ENCODE data around the gene CCDC116. TPM values are rescaled to one million over a fixed set of nuclear protein-coding genes. Genes with fewer than 3 reads are reported as not detected.

Gene CCDC116
- total RNA-seq, 2 donors from 2014 or later: 0.46 to 0.84 TPM

DNA sequence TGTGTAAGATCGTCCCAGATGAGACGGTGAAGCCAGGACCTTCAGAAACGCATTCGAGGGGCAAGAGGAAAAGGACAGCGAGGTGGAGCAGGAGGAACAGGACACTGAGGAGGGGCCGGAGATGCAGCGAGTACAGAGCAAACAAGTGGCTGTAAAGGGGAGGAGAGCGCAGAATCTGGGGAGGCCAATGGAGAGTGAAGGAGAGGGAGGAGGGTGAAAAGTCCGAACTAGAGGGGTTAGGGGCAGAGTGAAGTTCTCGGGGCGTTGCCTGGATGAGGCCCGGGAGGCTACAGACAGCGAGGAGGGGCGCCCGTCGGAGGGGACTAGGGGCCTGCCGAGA lies 24.4 kb downstream of the CCDC116 start:
- Mint-ChIP-seq H3K27ac (peak overlapping the region; percentile 39), H3K36me3 (ENCODE audit: low read depth) (peaks cover 3% of the 10 kb centered on the region), H3K9me3 (no peaks in the 10 kb centered on the region), H3K4me1 (peaks cover 6% of the 10 kb centered on the region), H3K4me3 (peak overlapping the region; percentile 65), H3K27me3 (ENCODE audit: insufficient read depth) (peaks cover 20% of the 10 kb centered on the region)
- Histone ChIP-seq H3K9me3 (ENCODE audit: control insufficient read depth, low read length) (no peaks in the 10 kb centered on the region), H3K4me1 (ENCODE audit: control insufficient read depth, insufficient read depth, low read length) (peaks cover 9% of the 10 kb centered on the region), H3K27me3 (ENCODE audit: control insufficient read depth, insufficient read depth, low read length, poor library complexity, severe bottlenecking) (peaks cover 10% of the 10 kb centered on the region), H3K27ac (ENCODE audit: low read depth, low read length) (peak overlapping the region; percentile 74), H3K36me3 (ENCODE audit: control insufficient read depth, insufficient read depth, low read length) (peaks cover 15% of the 10 kb centered on the region), H3K9ac (ENCODE audit: extremely low read depth, low read length, poor library complexity, severe bottlenecking) (no peak overlapping the region), H3K4me3 (ENCODE audit: low read length) (peak overlapping the region; percentile 76)
- TF ChIP-seq, protein P1, sequence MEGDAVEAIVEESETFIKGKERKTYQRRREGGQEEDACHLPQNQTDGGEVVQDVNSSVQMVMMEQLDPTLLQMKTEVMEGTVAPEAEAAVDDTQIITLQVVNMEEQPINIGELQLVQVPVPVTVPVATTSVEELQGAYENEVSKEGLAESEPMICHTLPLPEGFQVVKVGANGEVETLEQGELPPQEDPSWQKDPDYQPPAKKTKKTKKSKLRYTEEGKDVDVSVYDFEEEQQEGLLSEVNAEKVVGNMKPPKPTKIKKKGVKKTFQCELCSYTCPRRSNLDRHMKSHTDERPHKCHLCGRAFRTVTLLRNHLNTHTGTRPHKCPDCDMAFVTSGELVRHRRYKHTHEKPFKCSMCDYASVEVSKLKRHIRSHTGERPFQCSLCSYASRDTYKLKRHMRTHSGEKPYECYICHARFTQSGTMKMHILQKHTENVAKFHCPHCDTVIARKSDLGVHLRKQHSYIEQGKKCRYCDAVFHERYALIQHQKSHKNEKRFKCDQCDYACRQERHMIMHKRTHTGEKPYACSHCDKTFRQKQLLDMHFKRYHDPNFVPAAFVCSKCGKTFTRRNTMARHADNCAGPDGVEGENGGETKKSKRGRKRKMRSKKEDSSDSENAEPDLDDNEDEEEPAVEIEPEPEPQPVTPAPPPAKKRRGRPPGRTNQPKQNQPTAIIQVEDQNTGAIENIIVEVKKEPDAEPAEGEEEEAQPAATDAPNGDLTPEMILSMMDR (conservative IDR thresholded peaks at IDR 0.05): no peak
- WGBS, 2 experiments (ENCODE audit: insufficient coverage in 1 of 2, insufficient read length in 1 of 2): 52 to 59% methylated on average over 12 to 17 of the region's 17 CpGs
- DNase-seq: no peak

DNA sequence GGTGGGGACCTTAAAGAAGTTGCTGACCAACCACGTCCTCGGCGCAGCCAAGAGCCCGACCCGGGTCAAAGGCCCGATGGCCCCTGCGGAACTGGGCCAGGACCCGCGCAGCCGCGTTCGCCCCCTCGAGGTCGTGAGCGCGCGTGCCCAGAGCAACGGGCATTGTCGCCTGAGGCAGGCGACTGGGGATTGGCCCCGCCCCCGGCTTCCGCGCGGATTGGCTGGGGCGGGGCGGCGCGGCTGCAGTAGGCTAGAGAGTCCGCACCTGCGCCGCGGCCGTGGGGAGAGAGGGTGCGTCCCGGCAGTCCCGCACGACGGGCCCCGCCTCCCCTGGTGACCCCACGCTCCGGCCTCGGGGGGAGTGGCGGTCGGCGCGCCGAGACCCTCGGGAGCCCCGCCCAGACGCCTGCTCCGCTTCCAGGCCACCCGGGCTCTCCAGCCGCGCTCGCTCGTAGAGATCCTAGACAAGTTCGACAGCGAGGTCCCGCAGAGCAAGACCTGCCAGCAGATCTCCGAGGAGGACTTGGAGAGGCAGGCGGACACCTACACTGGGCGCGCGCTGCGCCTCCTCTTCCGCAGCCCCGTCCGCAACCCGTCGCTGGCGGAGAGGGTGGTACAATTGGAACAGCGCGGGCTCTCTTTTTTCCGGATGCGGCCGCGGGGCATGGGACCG lies 24.9 kb downstream of the CCDC116 start:
- peak overlapping the region; percentile 11 for H3K9ac ChIP-seq (ENCODE audit: extremely low read depth, low read length, poor library complexity, severe bottlenecking)
- Mint-ChIP-seq H3K4me1 (peaks cover 6% of the 10 kb centered on the region), H3K4me3 (peak overlapping the region; percentile 65), H3K9me3 (no peaks in the 10 kb centered on the region), H3K36me3 (ENCODE audit: low read depth) (peaks cover 3% of the 10 kb centered on the region), H3K27ac (no peak overlapping the region), H3K27me3 (ENCODE audit: insufficient read depth) (peaks cover 25% of the 10 kb centered on the region)
- peaks cover 13% of the 10 kb centered on the region for H3K27me3 ChIP-seq (ENCODE audit: control insufficient read depth, insufficient read depth, low read length, poor library complexity, severe bottlenecking)
- H3K4me3 ChIP-seq (ENCODE audit: low read length): peak overlapping the region; percentile 76
- H3K36me3 ChIP-seq (ENCODE audit: control insufficient read depth, insufficient read depth, low read length): peaks cover 15% of the 10 kb centered on the region
- peaks cover 9% of the 10 kb centered on the region for H3K4me1 ChIP-seq (ENCODE audit: control insufficient read depth, insufficient read depth, low read length)
- DNase-seq: peak; percentile 91
- H3K27ac ChIP-seq (ENCODE audit: low read depth, low read length): peak overlapping the region; percentile 84
- TF ChIP-seq, protein P1 (conservative IDR thresholded peaks at IDR 0.05): peak; percentile 45
- WGBS, 2 experiments (ENCODE audit: insufficient coverage in 1 of 2, insufficient read length in 1 of 2): 1 to 2% methylated on average over 40 to 79 of the region's 79 CpGs
- H3K9me3 ChIP-seq (ENCODE audit: control insufficient read depth, low read length): no peaks in the 10 kb centered on the region

DNA sequence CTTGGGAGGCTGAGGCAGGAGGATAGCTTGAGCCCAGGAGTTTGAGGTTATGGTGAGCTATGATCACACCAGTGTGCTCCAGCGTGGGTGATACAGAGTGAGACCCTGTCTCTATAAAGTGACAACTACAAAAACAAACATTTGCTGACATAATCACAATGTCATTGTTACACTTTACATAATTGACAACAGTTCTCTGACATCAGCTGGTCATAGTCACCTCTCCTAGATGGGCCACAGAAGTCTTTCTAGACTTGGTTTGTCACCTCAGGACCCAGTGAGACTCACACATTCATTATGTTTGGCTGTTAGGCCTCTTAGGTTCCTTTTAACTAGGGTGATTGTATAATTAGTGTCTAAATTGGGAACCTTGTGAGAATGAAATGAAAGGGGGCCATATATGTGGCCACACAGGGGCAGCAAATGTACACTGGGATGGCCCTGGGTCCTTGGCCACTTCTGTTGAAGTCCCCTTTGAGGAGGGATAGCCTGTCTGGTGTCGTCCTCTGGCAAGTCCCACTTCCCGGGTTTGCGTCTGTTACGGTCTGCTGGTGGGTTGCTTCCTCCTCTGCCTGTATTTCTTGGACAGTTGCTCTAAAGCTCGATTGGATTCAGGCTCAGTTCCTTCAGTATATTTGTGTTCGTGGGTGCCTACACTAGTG lies 27.4 kb downstream of the CCDC116 start:
- Histone ChIP-seq H3K9ac (ENCODE audit: extremely low read depth, low read length, poor library complexity, severe bottlenecking) (no peak overlapping the region), H3K27me3 (ENCODE audit: control insufficient read depth, insufficient read depth, low read length, poor library complexity, severe bottlenecking) (peaks cover 13% of the 10 kb centered on the region), H3K27ac (ENCODE audit: low read depth, low read length) (no peak overlapping the region), H3K4me3 (ENCODE audit: low read length) (no peak overlapping the region), H3K4me1 (ENCODE audit: control insufficient read depth, insufficient read depth, low read length) (no peaks in the 10 kb centered on the region), H3K9me3 (ENCODE audit: control insufficient read depth, low read length) (no peaks in the 10 kb centered on the region), H3K36me3 (ENCODE audit: control insufficient read depth, insufficient read depth, low read length) (no peaks in the 10 kb centered on the region)
- peaks cover 6% of the 10 kb centered on the region for H3K4me1 Mint-ChIP-seq
- H3K27ac Mint-ChIP-seq: no peak overlapping the region
- 86 to 91% methylated on average over 5 to 7 of the region's 7 CpGs for WGBS, 2 experiments (ENCODE audit: insufficient coverage in 1 of 2, insufficient read length in 1 of 2)
- no peak for DNase-seq
- no peaks in the 10 kb centered on the region for H3K9me3 Mint-ChIP-seq
- H3K27me3 Mint-ChIP-seq (ENCODE audit: insufficient read depth): peaks cover 37% of the 10 kb centered on the region
- no peak overlapping the region for H3K4me3 Mint-ChIP-seq
- TF ChIP-seq, protein P1 (conservative IDR thresholded peaks at IDR 0.05): no peak
- H3K36me3 Mint-ChIP-seq (ENCODE audit: low read depth): no peaks in the 10 kb centered on the region
